Testis (tissue), 2 donors: ENCODE data around the gene CARD19.

Experiments used
- CTCF ChIP-seq, 3 experiments: fragments of 450-650 bp in 2 of 3; fragments of 200-600 bp in 1 of 3; sonication (generic) in 1 of 3; IDR thresholded peaks; one replicate each; pipeline ENCODE4 v1.5.1; 2016 to 2019; ENCODE audit warnings: antibody characterized with exemption in 3 of 3, mild to moderate bottlenecking in 2 of 3, moderate library complexity in 1 of 3
- POLR2A ChIP-seq: fragments of 450-650 bp; IDR thresholded peaks from one replicate; pipeline ENCODE4 v1.6.1; 2017; ENCODE audit warnings: antibody characterized with exemption, mild to moderate bottlenecking, moderate library complexity

DNA sequence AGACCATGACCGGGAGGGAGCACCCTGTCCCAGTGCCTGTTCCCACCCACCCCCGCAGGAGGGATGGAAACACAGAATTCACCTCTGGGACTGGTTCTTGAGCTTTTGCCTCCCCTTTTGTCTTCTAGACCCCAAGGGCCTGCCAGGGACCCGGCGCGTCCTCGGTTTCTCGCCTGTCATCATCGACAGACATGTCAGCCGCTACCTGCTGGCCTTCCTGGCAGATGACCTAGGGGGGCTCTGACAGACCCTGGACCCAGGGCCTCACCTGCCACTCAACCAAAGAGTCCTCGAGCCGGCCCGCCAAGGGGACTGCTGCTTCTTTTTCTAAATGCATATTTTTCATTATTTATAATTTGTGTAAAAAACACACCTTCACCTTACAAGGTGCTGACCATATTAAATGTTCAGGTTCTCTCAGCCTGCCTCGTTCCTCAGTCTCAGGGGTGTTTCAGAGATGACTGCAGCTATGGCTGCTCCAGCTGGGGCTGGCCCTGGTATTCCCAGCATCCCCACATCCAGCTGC lies 16.9 kb downstream of the CARD19 start:
- TF ChIP-seq POLR2A (no peak), CTCF (IDR thresholded peaks at IDR 0.05) (no peak)
